Parathyroid adenoma (tissue), 2 donors: ENCODE measurements around the gene CYB561A3.
"Not testable (repeated sequence)": the region's sequence is repeated elsewhere in the genome, so short reads cannot be mapped to it uniquely, and the experiment has no call there.

Source experiments
- H2AFZ ChIP-seq: fragments of 300-600 bp; sonication (generic); one replicate; pipeline ENCODE4 v1.7.0; 2017; ENCODE audit warnings: antibody characterized with exemption, mild to moderate bottlenecking
- H3K27ac ChIP-seq: fragments of 300-600 bp; sonication (generic); one replicate; pipeline ENCODE4 v1.7.0; 2017
- H3K27me3 ChIP-seq: fragments of 300-600 bp; sonication (generic); one replicate; pipeline ENCODE4 v1.7.0; 2017; ENCODE audit warnings: low read length; ENCODE audit not compliant: control insufficient read depth, insufficient read depth
- H3K36me3 ChIP-seq: fragments of 300-600 bp; sonication (generic); one replicate; pipeline ENCODE4 v1.7.0; 2017; ENCODE audit warnings: low read length; ENCODE audit not compliant: control insufficient read depth, insufficient read depth
- H3K4me1 ChIP-seq: fragments of 300-600 bp; sonication (generic); one replicate; pipeline ENCODE4 v1.7.0; 2017; ENCODE audit warnings: control low read depth
- H3K4me2 ChIP-seq: fragments of 300-600 bp; sonication (generic); one replicate; pipeline ENCODE4 v1.7.0; 2017; ENCODE audit warnings: low read length
- H3K4me3 ChIP-seq: fragments of 300-600 bp; sonication (generic); one replicate; pipeline ENCODE4 v1.7.0; 2017; ENCODE audit warnings: low read depth, low read length
- H3K79me2 ChIP-seq: fragments of 300-600 bp; sonication (generic); one replicate; pipeline ENCODE4 v1.7.0; 2017; ENCODE audit warnings: control low read depth
- H3K9ac ChIP-seq: fragments of 300-600 bp; sonication (generic); one replicate; pipeline ENCODE4 v1.7.0; 2017; ENCODE audit warnings: mild to moderate bottlenecking
- H3K9me3 ChIP-seq: fragments of 300-600 bp; sonication (generic); one replicate; pipeline ENCODE4 v1.7.0; 2017; ENCODE audit warnings: low read length; ENCODE audit not compliant: control insufficient read depth
- CTCF ChIP-seq: fragments of 300-600 bp; sonication (generic); IDR thresholded peaks from one replicate; pipeline ENCODE4 v1.7.0; 2017; ENCODE audit warnings: antibody characterized with exemption, mild to moderate bottlenecking
- donor health status: primary hyperparathyroidism.

The CYB561A3 gene

GRCh38 chr11:61390161-61390560 lies 28.5 kb upstream of the CYB561A3 start:
- Histone ChIP-seq H2AFZ (no peak overlapping the region), H3K4me3 (no peak overlapping the region), H3K4me2 (no peak overlapping the region), H3K79me2 (no peaks in the 10 kb centered on the region), H3K4me1 (peaks cover 3% of the 10 kb centered on the region), H3K27me3 (no peaks in the 10 kb centered on the region), H3K9me3 (no peaks in the 10 kb centered on the region), H3K36me3 (no peaks in the 10 kb centered on the region), H3K9ac (no peak overlapping the region), H3K27ac (no peak overlapping the region)
- no peak for TF ChIP-seq CTCF

- H3K36me3 ChIP-seq = no peaks in the 10 kb centered on the region
- H3K79me2 ChIP-seq = no peaks in the 10 kb centered on the region
These were observed 22.9 kb upstream of the CYB561A3 start for GRCh38 chr11:61384271-61385242.

GRCh38 chr11:61383859-61384258 lies 22.2 kb upstream of the CYB561A3 start:
- H3K9ac ChIP-seq, H3K4me3 ChIP-seq, H3K27ac ChIP-seq, H3K27me3 ChIP-seq, H3K9me3 ChIP-seq, H3K36me3 ChIP-seq, H3K4me1 ChIP-seq, H2AFZ ChIP-seq, H3K4me2 ChIP-seq, H3K79me2 ChIP-seq: not testable (repeated sequence)

More at GRCh38 chr11:61384271-61385242, 22.9 kb upstream of the CYB561A3 start:
- no peak overlapping the region for H3K4me3 ChIP-seq
- no peak overlapping the region for H2AFZ ChIP-seq
- no peaks in the 10 kb centered on the region for H3K27me3 ChIP-seq
- TF ChIP-seq CTCF = no peak
- no peaks in the 10 kb centered on the region for H3K4me1 ChIP-seq
- H3K9me3 ChIP-seq = no peaks in the 10 kb centered on the region
- H3K4me2 ChIP-seq = no peak overlapping the region
- no peak overlapping the region for H3K9ac ChIP-seq
- H3K27ac ChIP-seq = no peak overlapping the region

GRCh38 chr11:61380884-61381283 lies 19.2 kb upstream of the CYB561A3 start:
- Histone ChIP-seq H3K9ac (no peak overlapping the region), H3K27me3 (no peaks in the 10 kb centered on the region), H3K4me2 (no peak overlapping the region), H3K9me3 (no peaks in the 10 kb centered on the region), H3K79me2 (no peaks in the 10 kb centered on the region), H2AFZ (no peak overlapping the region), H3K4me1 (no peaks in the 10 kb centered on the region), H3K4me3 (no peak overlapping the region), H3K27ac (no peak overlapping the region), H3K36me3 (no peaks in the 10 kb centered on the region)
- TF ChIP-seq CTCF = no peak

- no peaks in the 10 kb centered on the region for H3K27me3 ChIP-seq
- H3K4me2 ChIP-seq = no peak overlapping the region
- H2AFZ ChIP-seq = no peak overlapping the region
- no peaks in the 10 kb centered on the region for H3K79me2 ChIP-seq
- H3K4me1 ChIP-seq = no peaks in the 10 kb centered on the region
- H3K9me3 ChIP-seq = no peaks in the 10 kb centered on the region
- no peak overlapping the region for H3K27ac ChIP-seq
- no peaks in the 10 kb centered on the region for H3K36me3 ChIP-seq
- no peak for TF ChIP-seq CTCF
- H3K4me3 ChIP-seq = no peak overlapping the region
- H3K9ac ChIP-seq = no peak overlapping the region
These were observed 17.1 kb upstream of the CYB561A3 start for GRCh38 chr11:61378713-61379313.
